ENCODE results near the gene TMEM119.

TMEM119 gene

DNA sequence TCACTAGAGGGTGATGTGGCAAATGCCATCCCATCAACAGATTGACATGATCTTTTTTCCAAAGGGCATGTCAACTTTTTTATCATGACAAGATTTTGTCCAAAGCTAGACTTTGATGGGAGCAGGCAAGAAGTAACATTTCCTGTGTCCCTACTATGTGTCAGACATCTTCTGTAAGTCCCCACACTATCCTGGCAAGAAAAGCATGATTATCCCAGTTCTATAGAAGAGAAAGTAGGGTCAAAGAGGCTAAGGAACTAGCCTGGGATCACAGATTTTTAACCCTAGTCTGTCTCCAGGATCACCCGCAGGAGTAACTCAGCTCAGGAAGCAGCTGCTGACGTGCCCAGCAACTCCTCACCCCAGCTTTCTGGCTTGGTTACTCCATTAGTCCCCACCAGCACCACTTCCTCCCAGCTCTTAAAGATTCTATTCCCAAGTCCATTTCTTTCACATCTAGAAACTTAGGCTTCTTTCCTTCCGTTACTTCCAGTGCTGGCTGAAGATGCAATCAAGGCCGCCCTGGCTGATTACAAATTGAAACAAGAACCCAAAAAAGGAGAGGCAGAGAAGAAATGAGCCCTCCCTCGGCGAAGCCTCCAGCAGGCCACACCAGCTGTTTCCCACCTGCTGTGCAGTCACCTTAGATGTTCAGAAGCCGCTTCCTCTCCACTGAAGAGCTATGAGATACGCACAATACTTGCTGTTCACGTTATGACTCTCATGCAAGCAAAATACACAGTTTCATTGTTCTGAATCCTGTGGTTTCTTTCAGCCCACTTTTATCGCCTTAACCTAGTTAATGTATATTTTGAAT lies 29.3 kb downstream of the TMEM119 start:
- Histone ChIP-seq H3K4me3 (ENCODE audit: low read depth, low read length) (no peak overlapping the region), H3K79me2 (ENCODE audit: control insufficient read depth, insufficient read depth, low read length, unreplicated experiment) (peaks cover 13% of the 10 kb centered on the region), H2AFZ (ENCODE audit: low read length, unreplicated experiment) (no peak overlapping the region), H3K27me3 (ENCODE audit: insufficient read depth, low read length) (no peaks in the 10 kb centered on the region), H3K4me1 (ENCODE audit: control insufficient read depth, insufficient read depth, low read length, unreplicated experiment) (peaks cover 40% of the 10 kb centered on the region), H3K27ac (ENCODE audit: low read depth, low read length) (no peak overlapping the region), H3K36me3 (ENCODE audit: insufficient read depth, low read length) (peaks cover 16% of the 10 kb centered on the region)

DNA sequence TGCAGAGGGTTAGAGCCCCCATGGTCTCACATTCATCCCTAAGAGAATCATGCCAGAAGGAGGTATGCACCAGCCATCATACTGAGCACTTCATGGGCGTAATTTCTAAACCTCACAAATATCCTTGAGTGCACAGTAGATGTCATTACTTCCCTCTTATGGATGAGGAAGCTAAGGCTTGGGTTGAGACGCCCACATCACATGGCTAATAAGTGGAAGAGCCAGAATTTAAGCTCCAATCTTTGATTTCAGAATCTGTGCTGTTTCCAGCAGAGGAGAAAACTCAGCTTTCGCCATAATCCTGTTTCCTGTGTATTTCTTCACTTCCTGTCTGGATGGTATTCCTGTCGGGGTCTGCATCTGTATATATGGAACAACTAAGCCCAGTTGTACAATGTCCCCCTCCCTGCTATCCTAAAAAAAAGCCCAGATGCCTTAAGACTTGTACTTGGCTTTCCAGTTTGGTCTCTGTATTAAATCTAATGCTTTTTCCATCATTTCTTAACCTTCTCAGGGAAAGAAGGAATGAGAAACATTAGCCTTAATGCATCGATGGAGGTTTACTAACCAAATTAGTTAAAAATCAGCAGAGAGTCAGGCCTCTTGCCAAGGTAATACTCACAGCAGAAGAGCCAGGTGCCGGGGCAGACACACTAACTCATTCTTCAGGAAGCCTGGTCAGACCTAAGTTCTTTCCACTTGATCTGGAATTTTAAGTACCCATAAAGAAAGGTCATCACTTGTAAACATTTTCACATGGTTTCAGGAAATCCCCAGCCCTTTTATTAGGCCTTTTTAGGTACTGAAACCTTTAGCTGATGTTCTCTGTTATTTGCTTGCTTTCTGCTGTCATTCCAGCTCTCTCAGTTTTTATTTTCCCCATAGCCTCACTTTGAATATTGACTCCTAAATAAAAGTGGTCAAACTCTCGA lies 30.2 kb downstream of the TMEM119 start:
- Histone ChIP-seq H3K4me1 (ENCODE audit: control insufficient read depth, insufficient read depth, low read length, unreplicated experiment) (peaks cover 40% of the 10 kb centered on the region), H3K27me3 (ENCODE audit: insufficient read depth, low read length) (no peaks in the 10 kb centered on the region), H3K36me3 (ENCODE audit: insufficient read depth, low read length) (peaks cover 16% of the 10 kb centered on the region), H3K27ac (ENCODE audit: low read depth, low read length) (no peak overlapping the region), H3K79me2 (ENCODE audit: control insufficient read depth, insufficient read depth, low read length, unreplicated experiment) (peaks cover 20% of the 10 kb centered on the region), H2AFZ (ENCODE audit: low read length, unreplicated experiment) (no peak overlapping the region), H3K4me3 (ENCODE audit: low read depth, low read length) (no peak overlapping the region)

DNA sequence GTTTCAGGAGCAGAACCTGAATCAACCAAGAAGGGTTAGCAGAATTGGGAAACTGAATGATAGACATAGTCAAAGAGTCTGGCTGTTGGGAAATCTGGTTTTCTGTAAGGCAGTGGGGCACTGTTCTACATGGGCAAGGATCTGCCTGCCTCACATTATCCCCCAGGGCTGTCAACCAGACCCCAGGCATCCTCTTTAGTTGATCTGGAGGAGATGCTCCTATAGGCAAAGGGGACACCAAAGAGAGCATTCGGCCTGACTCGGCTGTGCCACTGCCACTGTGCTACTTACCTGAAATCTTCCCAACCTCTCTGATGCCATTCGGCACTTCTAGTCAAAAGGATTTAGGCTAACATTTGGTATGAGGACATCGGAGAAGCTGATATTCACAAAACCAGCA lies 31.4 kb downstream of the TMEM119 start:
- Histone ChIP-seq H3K36me3 (ENCODE audit: insufficient read depth, low read length) (peaks cover 16% of the 10 kb centered on the region), H3K27ac (ENCODE audit: low read depth, low read length) (peak overlapping the region; percentile 49; the same call in 1 of the 2 replicates), H3K27me3 (ENCODE audit: insufficient read depth, low read length) (no peaks in the 10 kb centered on the region), H3K4me1 (ENCODE audit: control insufficient read depth, insufficient read depth, low read length, unreplicated experiment) (peaks cover 40% of the 10 kb centered on the region), H2AFZ (ENCODE audit: low read length, unreplicated experiment) (no peak overlapping the region), H3K4me3 (ENCODE audit: low read depth, low read length) (no peak overlapping the region), H3K79me2 (ENCODE audit: control insufficient read depth, insufficient read depth, low read length, unreplicated experiment) (peaks cover 22% of the 10 kb centered on the region)

DNA sequence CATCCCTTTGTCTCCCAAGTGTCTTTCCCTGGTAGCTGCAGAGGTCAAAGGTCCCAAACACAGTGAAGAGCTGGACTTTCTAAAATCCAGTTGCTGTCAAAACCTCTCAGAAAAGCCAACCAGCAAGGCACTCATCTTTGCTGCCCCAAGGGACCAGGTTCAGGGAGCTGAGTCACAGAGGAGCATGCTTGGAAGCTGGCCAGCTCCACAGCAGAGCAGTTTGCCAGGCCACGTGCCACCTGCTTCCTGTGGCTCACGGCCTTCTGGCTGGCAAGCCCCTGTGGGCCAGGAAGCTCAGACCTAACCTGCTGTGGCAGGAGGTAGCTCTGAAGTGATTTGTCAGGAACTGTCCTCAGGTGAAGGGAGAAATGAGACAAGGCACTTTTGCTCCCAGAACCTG lies 31.9 kb downstream of the TMEM119 start:
- H3K4me1 ChIP-seq (ENCODE audit: control insufficient read depth, insufficient read depth, low read length, unreplicated experiment): peaks cover 40% of the 10 kb centered on the region
- no peak overlapping the region for H2AFZ ChIP-seq (ENCODE audit: low read length, unreplicated experiment)
- peaks cover 16% of the 10 kb centered on the region for H3K36me3 ChIP-seq (ENCODE audit: insufficient read depth, low read length)
- H3K27ac ChIP-seq (ENCODE audit: low read depth, low read length): peak overlapping the region; percentile 49; the same call in 1 of the 2 replicates
- peaks cover 22% of the 10 kb centered on the region for H3K79me2 ChIP-seq (ENCODE audit: control insufficient read depth, insufficient read depth, low read length, unreplicated experiment)
- H3K4me3 ChIP-seq (ENCODE audit: low read depth, low read length): no peak overlapping the region
- H3K27me3 ChIP-seq (ENCODE audit: insufficient read depth, low read length): no peaks in the 10 kb centered on the region

DNA sequence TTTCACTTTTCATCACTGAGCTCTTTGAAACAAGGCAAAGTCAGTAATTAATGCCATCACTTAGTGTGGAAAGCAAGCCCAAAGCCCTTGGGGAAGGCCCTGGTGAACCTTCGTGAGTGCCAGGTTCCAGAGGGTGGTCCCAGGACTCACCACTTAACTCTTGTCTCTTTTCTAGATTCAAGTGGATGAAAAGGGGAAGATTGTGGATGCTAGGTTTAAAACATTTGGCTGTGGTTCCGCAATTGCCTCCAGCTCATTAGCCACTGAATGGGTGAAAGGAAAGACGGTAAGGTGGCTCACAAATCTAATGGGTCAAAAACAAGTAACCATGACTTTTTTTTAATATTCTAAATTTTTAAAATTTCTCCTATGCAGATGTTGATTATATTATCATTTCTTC lies 32.7 kb downstream of the TMEM119 start:
- H3K36me3 ChIP-seq (ENCODE audit: insufficient read depth, low read length): peaks cover 16% of the 10 kb centered on the region
- no peak overlapping the region for H3K4me3 ChIP-seq (ENCODE audit: low read depth, low read length)
- peaks cover 40% of the 10 kb centered on the region for H3K4me1 ChIP-seq (ENCODE audit: control insufficient read depth, insufficient read depth, low read length, unreplicated experiment)
- H3K27ac ChIP-seq (ENCODE audit: low read depth, low read length): peak overlapping the region; percentile 24; the same call in 1 of the 2 replicates
- H3K79me2 ChIP-seq (ENCODE audit: control insufficient read depth, insufficient read depth, low read length, unreplicated experiment): peaks cover 30% of the 10 kb centered on the region
- no peaks in the 10 kb centered on the region for H3K27me3 ChIP-seq (ENCODE audit: insufficient read depth, low read length)
- H2AFZ ChIP-seq (ENCODE audit: low read length, unreplicated experiment): no peak overlapping the region

DNA sequence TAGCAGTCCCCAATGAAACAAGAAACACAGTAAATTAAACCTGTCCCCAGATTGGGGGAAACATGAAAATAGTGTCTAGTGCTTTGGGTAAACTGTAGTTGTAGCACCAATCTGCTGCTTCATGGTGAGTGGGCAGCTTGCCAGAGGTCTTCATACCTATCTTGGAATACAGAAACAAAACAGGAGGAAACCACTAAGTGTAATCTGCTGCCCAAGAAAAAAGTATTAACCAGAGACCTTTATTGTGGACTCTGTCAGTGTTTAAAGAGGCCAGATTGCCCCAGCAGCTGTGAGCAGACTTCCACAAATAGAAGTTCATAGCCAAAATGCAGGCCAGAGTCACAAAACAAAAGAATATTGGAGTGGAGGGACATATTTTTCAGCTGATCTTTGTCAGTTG lies 33.2 kb downstream of the TMEM119 start:
- no peak overlapping the region; the same call in 1 of the 2 replicates for H3K27ac ChIP-seq (ENCODE audit: low read depth, low read length)
- no peaks in the 10 kb centered on the region for H3K27me3 ChIP-seq (ENCODE audit: insufficient read depth, low read length)
- peaks cover 35% of the 10 kb centered on the region for H3K79me2 ChIP-seq (ENCODE audit: control insufficient read depth, insufficient read depth, low read length, unreplicated experiment)
- H3K36me3 ChIP-seq (ENCODE audit: insufficient read depth, low read length): peaks cover 16% of the 10 kb centered on the region
- peaks cover 43% of the 10 kb centered on the region for H3K4me1 ChIP-seq (ENCODE audit: control insufficient read depth, insufficient read depth, low read length, unreplicated experiment)
- no peak overlapping the region for H3K4me3 ChIP-seq (ENCODE audit: low read depth, low read length)
- no peak overlapping the region for H2AFZ ChIP-seq (ENCODE audit: low read length, unreplicated experiment)

DNA sequence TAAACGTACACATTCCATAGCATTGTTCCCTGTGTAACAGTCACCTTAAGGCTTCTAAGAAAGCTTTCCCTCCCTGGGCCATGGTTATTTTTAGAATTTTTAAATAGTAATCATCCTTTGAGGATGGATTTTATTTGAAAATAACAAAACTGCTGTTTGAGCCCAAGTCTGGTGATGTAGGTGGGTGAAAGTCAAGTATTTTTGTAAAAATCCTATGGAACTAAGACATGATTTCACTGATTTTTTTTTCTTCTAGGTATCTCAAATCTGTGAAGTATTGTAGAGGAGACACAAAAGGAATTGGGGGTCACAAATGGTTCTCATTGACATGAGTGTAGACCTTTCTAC lies 34.1 kb downstream of the TMEM119 start:
- Histone ChIP-seq H3K4me1 (ENCODE audit: control insufficient read depth, insufficient read depth, low read length, unreplicated experiment) (peaks cover 50% of the 10 kb centered on the region), H3K79me2 (ENCODE audit: control insufficient read depth, insufficient read depth, low read length, unreplicated experiment) (peaks cover 44% of the 10 kb centered on the region), H3K27ac (ENCODE audit: low read depth, low read length) (no peak overlapping the region), H3K4me3 (ENCODE audit: low read depth, low read length) (peak overlapping the region; percentile 99), H3K27me3 (ENCODE audit: insufficient read depth, low read length) (no peaks in the 10 kb centered on the region), H3K36me3 (ENCODE audit: insufficient read depth, low read length) (peaks cover 16% of the 10 kb centered on the region), H2AFZ (ENCODE audit: low read length, unreplicated experiment) (no peak overlapping the region)

DNA sequence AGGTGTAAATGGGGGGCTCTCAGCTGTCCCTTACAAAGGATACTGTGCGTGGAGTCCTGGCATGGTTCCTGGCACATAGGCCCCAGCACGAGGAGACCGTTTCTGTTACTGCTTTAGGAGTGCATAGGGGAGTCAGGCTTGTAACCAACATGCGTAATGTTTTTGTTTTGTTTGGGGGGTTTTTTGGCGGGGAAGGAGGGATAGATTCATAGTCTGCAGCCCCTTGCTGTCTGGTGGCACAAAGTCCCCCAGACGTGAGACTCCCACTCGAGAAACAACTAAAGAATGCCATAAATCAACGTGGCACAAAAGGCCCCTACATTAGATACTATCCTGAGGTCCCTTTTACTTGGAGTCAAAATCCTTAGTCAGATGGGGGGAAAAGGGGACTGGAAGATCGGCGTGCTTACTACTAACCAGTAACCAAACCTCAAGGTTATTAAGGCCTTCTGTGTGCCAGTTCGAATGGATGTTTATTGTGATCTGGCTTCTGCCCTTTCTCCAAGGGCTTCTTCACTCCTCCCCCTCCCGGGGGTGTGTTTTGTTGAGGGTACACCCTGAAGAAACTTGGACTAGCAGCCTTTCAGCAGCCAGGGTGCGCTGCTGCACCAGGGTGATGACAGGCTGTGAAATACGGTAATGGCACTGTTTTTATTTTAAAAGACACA lies 34.6 kb downstream of the TMEM119 start:
- Histone ChIP-seq H3K4me3 (ENCODE audit: low read depth, low read length) (peak overlapping the region; percentile 99), H3K27ac (ENCODE audit: low read depth, low read length) (peak overlapping the region; percentile 50; the same call in 1 of the 2 replicates), H3K27me3 (ENCODE audit: insufficient read depth, low read length) (no peaks in the 10 kb centered on the region), H3K4me1 (ENCODE audit: control insufficient read depth, insufficient read depth, low read length, unreplicated experiment) (peaks cover 50% of the 10 kb centered on the region), H3K79me2 (ENCODE audit: control insufficient read depth, insufficient read depth, low read length, unreplicated experiment) (peaks cover 49% of the 10 kb centered on the region), H2AFZ (ENCODE audit: low read length, unreplicated experiment) (peak overlapping the region; percentile 55), H3K36me3 (ENCODE audit: insufficient read depth, low read length) (peaks cover 16% of the 10 kb centered on the region)

DNA sequence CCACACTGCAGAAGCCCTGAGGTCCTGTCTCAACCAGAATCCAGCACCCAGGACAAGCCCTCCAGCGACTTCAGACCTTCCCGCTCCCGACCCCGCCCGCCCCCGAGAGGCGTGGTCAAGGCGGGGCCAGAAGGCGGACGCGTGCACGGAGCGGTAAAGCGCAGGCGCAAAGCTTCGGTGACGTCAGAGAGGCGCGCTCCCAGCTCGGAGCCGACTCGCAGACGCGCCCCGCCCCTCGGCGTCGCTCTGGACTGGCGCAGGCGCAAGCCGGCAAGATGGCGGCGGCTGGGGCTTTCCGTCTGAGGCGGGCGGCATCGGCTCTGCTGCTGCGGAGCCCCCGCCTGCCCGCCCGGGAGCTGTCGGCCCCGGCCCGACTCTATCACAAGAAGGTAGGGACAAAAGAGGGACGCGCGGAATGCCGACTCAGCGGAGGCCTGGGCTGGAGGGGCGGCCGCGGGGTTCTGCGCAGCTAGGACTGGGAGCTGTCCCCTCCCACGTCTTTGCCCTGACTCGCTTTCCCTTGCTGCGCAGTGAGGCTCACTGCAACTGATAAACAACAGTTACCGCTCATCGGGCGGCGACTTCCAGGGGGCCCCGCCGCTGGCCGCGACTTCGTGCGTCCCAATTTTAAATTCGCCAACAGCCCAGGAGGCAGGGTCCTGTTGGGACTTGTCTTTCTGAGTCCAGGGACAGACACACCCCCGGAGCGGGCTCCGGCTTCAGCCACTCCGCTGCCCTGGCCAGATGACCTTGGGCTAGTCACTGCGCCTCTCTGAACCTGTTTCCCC lies 35.3 kb downstream of the TMEM119 start, which contains the start of gene ISCU:
Gene ISCU (plus strand): TSS at position 249 of the 788 bp plus-strand sequence. CDS start 27 bp downstream, at position 276.
- Histone ChIP-seq H3K79me2 (ENCODE audit: control insufficient read depth, insufficient read depth, low read length, unreplicated experiment) (peaks cover 56% of the 10 kb centered on the region), H3K4me1 (ENCODE audit: control insufficient read depth, insufficient read depth, low read length, unreplicated experiment) (peaks cover 46% of the 10 kb centered on the region), H3K36me3 (ENCODE audit: insufficient read depth, low read length) (peaks cover 16% of the 10 kb centered on the region), H3K27me3 (ENCODE audit: insufficient read depth, low read length) (no peaks in the 10 kb centered on the region), H3K27ac (ENCODE audit: low read depth, low read length) (peak within 1 kb of the TSS; percentile 96), H2AFZ (ENCODE audit: low read length, unreplicated experiment) (peak within 1 kb of the TSS; percentile 88), H3K4me3 (ENCODE audit: low read depth, low read length) (peak within 1 kb of the TSS; percentile 99)
